NCI-H2171 (cell line): Measurements from ENCODE around the gene TMEM272.

Experiments
- DNase-seq: peaks from one replicate; lab custom pipeline; 2025; lab: John Stamatoyannopoulos, UW

The TMEM272 gene

DNA sequence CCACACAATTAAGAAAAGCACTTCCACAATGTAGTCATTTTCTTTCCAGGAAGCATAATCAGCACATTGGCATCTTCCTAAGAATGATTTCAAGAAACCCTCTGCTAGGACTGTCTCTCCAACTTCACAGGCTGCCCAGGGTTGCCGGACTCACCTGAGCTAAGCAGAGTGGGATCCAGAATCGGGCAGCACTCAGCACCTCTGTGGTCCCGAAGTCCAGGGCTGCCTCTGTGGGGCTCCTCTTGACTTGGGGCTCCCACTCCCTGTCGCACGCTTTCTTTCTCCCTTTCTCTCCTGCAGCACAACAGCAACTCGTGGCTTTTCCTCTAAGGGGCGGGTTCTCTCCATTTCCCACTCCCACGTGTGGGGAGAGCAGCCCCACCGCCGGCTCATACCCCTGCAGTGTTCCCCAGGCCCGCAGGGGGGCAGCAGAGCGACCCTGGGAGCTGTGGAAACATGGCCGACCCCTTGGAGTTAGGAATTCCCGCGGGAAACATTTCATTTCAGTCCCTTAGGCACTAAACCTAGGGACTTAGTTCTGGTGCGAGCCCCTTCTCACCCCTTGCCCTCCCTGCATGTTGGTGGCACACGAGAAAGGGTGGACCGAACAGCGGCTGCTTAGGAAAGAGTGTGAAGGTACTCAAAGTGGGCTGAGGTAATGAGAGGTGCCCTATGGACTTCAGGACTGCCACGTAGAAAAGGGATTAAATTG lies at the start of gene TMEM272:
TSS of gene TMEM272 (minus strand) at position 316 of the 712 bp plus-strand sequence. CDS start 6,647 bp downstream, outside the sequence.
- peak; percentile 54 for DNase-seq

DNA sequence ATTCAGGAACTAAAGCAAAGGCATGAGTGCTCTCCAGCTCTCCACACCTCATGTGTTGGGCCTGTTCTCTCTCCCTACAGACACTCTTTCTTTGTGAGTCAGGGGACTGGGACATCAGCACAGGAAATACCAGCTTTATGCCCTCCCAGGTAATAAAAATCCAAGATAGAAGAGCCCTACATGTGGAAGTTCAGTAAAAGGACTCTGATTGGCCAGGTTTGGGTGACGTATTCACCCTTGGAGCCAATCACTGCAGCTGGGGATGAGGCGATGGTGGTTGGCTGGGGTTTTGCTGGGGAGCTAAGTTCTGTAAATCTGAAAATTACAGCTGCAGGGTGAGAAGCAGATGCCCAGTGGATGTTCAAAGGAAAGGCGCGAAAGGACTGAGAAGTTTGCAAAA lies 49.3 kb upstream of the TMEM272 start:
- DNase-seq: no peak

- no peak for DNase-seq
Measured at GRCh38 chr13:51892657-51893056, 47.7 kb upstream of the TMEM272 start.

- DNase-seq: no peak
Measured at GRCh38 chr13:51887468-51887867, 42.5 kb upstream of the TMEM272 start.

- DNase-seq: no peak
Measured at GRCh38 chr13:51885651-51886050, 40.7 kb upstream of the TMEM272 start.

DNA sequence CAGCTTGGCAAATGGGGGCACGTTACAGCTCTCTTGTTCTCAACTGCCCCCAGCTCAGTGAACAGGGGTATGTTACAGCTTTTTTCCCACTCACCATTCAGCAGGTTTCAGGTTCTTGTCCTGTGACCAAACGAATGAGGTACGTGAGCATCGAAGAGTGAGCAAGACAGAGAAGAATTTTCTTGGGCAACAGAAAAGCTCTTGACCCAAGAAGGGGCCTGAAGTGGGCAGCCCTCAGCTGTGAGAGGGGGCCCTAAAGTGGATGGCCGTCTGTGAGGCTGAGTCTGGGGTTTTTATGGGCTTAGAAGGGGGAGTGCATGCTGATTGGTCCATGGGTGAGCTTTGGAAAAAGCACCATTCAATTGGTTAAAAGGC lies 38.2 kb upstream of the TMEM272 start:
- no peak for DNase-seq

GRCh38 chr13:51882570-51883225 lies 37.7 kb upstream of the TMEM272 start:
- no peak for DNase-seq

DNA sequence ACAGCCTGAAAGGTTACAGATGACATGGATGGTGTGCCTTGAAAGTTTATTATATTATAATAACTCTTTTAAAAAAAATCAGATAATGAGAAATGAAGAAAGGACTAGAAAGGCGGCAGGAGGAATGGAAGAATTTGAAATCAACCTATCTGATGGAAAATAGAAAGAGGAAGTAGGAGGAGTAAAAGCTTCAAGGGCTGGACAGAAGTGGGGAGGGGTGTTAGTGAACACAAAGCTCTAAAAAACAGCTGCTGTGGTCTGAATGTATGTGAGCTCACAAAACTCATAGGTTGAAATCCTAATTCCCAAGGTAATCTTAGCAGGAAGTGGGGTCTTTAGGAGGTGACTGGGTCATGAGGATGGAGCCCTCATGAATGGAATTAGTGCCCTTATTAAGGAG lies 36.3 kb upstream of the TMEM272 start:
- DNase-seq: no peak

- no peak for DNase-seq
Measured at GRCh38 chr13:51879133-51879532, 34.2 kb upstream of the TMEM272 start.

- no peak for DNase-seq
Measured at GRCh38 chr13:51874651-51875050, 29.7 kb upstream of the TMEM272 start.

- DNase-seq: no peak
Measured at GRCh38 chr13:51873837-51874236, 28.9 kb upstream of the TMEM272 start.

DNA sequence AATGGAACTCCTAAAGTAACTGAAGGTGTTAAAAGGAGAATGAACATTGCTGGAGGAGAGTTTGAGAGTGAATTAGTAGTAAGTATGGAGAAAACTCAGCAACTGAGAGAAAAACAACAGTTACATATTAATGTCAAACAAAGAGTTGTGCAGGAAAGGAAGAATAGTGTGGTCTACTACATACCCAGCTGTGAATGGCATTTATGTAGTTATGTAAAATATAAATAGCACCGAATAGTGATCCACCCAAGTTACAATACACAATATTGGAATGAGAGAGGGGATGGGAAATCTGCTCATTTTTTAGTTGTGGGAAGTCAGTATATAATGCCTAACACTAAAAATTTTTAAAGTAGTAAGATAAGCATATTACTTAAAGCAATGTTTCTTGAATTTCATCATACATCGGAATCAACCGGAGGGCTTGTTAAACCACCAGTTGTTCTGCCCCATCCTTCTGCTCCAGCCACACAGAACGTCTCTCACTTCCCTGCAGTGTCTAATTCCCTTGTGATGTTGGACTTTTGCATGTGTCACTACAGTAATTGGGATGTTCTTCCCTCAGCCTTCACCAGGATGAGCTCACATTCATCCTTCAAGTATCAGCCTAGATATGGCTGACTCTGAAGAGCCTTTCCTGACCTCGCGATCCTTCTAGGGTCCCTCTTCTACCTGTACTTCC lies 28.3 kb upstream of the TMEM272 start:
- DNase-seq: no peak

DNA sequence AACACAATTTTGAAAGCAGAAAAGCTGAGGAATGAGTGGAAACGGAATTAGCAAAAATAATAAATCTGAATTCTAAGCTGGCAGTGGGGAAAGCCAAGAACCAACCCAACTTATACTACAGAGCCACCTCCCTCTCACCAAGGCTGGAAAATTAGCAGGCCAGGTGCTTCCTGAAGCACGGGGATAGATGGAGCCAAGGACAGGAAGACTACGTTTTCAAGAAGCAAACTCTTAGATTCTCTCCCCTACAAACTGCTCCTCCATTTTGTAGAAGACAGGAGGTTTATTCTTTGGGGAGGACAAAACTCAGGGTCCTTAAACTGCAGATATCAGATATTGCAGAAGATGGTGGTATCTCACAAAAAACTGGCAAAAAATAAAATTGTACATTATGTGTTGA lies 25.6 kb upstream of the TMEM272 start:
- DNase-seq: no peak

DNA sequence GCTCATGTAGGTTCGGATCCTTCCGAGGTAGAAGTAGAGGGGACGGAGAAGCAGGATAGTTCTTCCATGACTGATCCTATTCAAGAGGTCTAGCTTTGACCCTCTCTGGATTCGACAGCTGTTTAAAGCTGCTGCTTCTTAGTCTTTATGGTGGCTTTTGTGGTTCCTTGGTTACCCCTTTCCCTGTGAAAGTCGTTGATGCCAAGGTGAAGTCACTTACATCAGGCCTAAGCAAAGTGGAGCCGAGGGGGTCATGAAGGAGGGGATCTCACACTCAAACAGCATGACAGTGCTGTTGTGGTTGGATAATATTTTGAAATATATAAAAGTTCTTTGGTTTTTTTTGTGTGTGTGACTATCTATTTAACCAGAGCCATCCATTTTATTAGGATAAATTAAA lies 24.9 kb upstream of the TMEM272 start:
- no peak for DNase-seq

DNA sequence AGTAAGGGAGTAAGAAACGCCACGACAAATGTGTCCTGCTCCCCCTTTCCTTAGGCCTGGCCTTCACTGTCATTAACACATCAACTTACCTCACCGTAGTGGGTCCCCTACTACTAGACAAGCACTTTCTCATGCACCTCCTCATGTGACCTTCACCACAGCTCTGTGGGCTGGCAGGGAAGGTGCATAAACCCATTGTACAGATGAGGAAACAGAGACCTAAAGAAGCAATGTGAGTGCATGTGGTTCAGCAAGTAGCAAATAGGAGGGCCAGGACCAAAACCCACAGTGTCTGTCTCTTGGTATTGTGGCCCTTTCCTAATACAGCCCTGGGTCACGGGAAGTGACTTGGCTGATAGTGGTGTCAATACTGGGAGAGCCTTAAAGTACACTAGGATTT lies 22.1 kb upstream of the TMEM272 start:
- DNase-seq: no peak

- DNase-seq: no peak
Measured at GRCh38 chr13:51865838-51866237, 20.9 kb upstream of the TMEM272 start.

DNA sequence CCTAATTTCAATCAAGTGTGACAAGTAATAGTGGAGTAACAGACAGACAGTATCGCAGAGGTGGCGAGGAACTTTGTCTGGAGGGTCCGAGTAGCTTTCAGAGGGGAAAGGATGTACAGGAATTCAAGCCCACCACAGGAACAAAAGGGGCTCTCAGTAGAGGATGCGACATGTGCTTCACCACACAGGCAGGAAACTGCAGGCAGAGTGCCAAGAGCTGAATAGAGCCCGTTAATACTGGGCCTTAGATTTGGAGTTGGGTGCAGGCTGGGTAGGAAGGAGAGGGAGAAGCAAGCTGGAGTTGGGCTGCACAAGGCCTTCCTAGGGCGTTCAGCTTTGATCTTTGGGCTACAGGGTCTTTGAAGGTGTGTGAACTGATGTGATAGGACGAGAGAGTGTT lies 18.0 kb upstream of the TMEM272 start:
- no peak for DNase-seq

GRCh38 chr13:51861723-51862300 lies 16.8 kb upstream of the TMEM272 start, which contains the start of gene CCDC70:
CCDC70 (plus strand) TSS chr13:51861969; CDS start chr13:51865412, 3,443 bp downstream.
- no peak for DNase-seq

- DNase-seq: no peak
Measured at GRCh38 chr13:51858433-51859247, 13.7 kb upstream of the TMEM272 start.

- DNase-seq: no peak
Measured at GRCh38 chr13:51856998-51857397, 12.0 kb upstream of the TMEM272 start.

DNA sequence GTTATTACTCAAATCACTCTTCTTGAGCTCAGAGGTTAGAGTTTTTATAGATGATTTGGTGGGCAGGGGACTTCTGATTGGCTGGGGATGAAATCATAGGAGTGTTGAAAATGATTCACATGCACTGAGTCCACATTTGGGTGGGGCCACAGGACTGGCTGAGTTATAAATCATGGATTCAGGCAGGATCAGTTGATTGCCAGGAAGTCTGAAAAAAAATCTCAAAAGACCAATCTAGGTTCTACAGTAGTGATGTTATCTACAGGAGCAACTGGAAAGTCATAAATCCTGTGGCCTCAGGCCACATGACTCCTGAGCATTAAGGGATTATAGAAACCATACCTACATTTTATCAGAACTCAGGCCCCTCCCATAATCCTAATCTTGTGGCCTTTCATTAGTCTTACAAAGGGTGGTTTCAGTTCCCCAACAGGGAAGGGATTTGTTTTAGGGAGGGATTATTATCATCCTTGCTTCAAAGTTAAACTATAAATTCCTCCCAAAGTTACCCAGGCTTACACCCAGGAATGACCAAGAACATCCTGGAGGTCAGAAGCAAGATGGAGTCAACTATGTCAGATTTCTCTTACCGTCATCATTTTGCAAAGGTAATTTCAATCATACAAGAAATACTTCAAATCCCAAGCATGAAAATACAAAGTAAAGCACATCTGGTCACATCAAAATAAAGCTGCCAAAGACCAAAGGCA lies 11.2 kb upstream of the TMEM272 start:
- DNase-seq: no peak
